MG63 (cell line): Measurements from ENCODE around the gene AKR7A2. TPM values are rescaled to one million over a fixed set of nuclear protein-coding genes. Genes with fewer than 3 reads are reported as not detected.
"Not testable (repeated sequence)": the region's sequence is repeated elsewhere in the genome, so short reads cannot be mapped to it uniquely, and the experiment has no call there.

Experiments
- DNase-seq: peaks from one replicate; pipeline ENCODE4 v3.0.0-alpha.2; 2020
- H3K27me3 ChIP-seq: fragments of 250-450 bp; sonication (Bioruptor Pico); 2 replicates; pipeline ENCODE4 v1.5.1; 2020; ENCODE audit warnings: mild to moderate bottlenecking, moderate library complexity
- H3K36me3 ChIP-seq: fragments of 250-450 bp; sonication (Bioruptor Pico); 2 replicates; pipeline ENCODE4 v1.5.1; 2020; ENCODE audit warnings: mild to moderate bottlenecking, moderate library complexity
- H3K4me3 ChIP-seq: fragments of 250-450 bp; sonication (Bioruptor Pico); 2 replicates; pipeline ENCODE4 v1.5.1; 2020; ENCODE audit warnings: mild to moderate bottlenecking, moderate library complexity
- H3K9me3 ChIP-seq: fragments of 250-450 bp; sonication (Bioruptor Pico); 2 replicates; pipeline ENCODE4 v1.5.1; 2020; ENCODE audit warnings: mild to moderate bottlenecking, moderate library complexity
- total RNA-seq: library from RNA; depleted of rRNA; stranded (reverse); fragments of >200 nt; shearing (Covaris generic); gene quantifications from 2 replicates; pipeline ENCODE4 v1.2.3, GENCODE V29; 2014; ENCODE audit warnings: low replicate concordance

Gene AKR7A2
- total RNA-seq, 1 experiment from 2014 or later: 83.3 TPM

DNA sequence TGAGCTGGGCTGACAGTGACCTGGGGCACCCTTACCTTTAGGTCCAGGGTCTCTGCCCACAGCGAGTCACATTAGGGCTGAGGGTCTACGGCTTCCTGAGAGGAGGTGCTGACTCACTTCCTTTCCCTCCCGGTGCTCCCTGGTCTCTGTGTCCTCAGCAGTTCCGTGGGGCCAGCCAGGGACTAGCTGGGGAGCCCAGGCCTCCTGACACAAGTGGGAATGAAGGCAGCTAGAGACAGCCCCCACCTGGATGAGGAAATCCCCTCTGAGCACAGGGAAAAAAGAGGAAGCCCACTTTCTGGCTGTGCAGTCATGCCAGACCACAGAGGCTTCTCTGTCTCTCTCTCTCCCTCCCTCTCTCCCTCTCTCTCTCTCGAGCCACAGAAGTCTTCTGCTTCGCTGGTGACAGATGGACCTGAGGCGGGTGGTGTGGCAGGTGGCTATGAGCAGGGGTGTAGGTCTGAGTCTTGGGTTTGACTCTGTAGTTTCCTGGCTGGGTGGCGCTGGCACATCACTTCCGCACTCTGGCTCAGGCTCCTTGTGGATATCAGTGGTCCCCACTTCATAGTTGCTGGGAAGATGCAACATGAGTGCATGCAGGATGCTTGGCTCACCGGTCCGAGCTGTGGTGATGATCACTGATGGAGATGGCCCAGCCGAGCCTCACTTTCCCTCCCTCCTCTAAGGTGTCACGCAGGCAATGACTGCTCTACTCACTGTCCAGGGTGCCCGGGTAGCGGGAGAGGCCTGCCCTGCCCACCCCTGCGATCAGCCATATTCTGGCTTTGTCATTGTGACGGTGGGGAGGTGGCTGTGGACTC lies 3.6 kb upstream of the AKR7A2 start:
- peaks cover 10% of the 10 kb centered on the region for H3K36me3 ChIP-seq
- DNase-seq: no peak
- no peaks in the 10 kb centered on the region for H3K27me3 ChIP-seq
- no peak overlapping the region for H3K4me3 ChIP-seq
- H3K9me3 ChIP-seq: no peaks in the 10 kb centered on the region

DNA sequence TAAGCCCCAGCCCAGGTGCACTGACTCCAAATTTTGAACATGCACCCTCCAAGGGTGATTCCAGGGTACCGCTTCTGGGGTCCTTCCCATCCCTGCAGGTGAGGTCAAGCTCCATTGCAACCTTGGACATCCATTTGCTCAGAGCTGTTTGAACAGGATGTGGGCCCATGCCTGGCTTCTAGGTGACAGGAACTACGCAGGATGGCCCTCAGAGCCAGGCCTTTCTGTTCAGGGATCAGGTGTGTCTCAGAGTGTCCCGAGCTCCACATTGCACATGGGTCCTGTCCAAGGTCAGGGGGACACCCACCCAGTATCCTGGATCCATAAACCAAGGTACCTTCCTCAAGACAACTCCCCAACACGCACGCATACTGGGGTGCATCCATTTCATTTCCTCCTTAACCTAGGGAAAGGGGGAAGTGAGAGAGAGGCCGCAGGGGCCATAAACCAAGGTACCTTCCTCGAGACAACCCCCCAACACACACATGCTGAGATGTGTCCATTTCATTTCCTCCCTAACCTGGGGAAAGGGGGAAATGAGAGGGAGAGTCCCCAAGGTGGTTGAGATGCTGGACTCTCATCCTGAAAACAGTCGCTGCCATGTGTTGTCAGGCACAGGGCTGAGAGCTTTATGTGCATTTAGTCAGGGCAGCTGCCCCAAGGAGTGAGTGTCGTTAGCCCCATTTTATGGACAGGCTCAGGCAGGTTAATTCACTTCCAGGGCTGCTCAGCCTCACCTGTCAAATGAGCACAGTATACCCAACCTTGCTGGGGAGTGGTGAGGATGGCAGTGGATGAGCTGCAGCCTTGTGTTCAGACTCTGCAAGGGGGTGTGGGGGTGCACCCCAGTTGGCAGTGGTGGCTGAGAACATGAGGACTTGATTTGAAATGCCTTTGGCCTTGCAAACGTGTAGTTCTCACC lies 2.3 kb upstream of the AKR7A2 start:
- H3K36me3 ChIP-seq: peaks cover 13% of the 10 kb centered on the region
- no peaks in the 10 kb centered on the region for H3K9me3 ChIP-seq
- no peak overlapping the region for H3K4me3 ChIP-seq
- H3K27me3 ChIP-seq: no peaks in the 10 kb centered on the region
- no peak for DNase-seq

DNA sequence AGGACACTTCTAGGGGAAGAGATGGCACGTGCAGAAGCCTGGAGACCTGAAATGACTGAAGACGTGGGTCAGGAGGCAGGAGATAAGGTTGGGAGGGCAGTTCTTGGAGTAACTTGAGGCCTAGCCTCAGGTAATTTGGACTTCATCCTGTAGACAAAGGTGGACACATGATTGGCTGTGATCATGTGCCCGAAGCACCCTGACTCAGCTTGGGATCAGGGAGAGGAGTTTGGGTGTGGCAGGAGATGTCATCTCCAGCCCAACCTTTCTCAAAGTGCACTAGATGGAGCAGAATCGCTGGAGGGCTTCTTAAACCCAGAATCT lies 1.7 kb upstream of the AKR7A2 start:
- Histone ChIP-seq H3K4me3 (no peak overlapping the region), H3K36me3 (peaks cover 16% of the 10 kb centered on the region), H3K27me3 (no peaks in the 10 kb centered on the region), H3K9me3 (no peaks in the 10 kb centered on the region)
- DNase-seq: no peak

DNA sequence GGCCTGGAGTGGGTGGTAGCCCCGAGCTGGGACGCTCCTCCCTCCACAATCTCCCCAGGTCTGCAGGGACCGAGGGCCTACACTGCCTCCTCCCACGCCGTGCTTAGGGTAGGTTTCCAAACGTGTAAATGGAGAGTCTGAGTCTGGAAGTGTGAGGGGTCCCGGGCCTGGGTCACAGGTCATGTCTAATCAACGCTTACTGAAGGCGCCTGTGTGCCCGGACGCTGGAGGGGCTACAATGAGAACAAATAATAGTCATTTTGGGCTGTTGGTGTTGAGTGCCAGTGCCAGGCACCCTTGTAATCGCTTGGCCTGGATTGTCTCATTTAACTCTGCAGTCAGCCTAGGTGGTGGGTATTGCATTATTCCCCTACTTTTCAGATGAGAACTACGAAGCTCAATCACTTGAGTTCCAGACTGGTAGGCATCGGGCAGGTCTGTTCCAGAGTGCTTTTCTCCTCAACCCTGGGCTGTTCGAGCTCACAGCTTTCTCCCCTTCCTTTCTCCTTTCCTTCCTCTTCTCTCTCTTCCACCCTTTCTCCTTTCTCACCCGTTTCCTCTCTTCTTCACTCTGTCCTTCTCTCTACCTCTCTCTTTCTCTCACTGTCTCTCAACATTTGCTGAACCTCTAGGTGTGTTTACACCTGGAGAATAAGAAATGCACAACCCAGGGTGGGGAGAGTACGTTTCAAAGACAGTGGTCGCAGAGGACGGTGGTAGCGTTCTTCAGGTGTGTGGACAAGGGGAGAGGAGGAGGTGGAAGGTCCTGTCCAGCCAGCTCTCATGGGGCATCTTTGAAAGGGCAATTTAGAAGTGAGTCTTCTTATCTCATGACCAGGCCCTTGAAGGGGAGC lies 1.1 kb upstream of the AKR7A2 start:
- Histone ChIP-seq H3K4me3 (peak overlapping the region; percentile 95), H3K27me3 (no peaks in the 10 kb centered on the region), H3K9me3 (no peaks in the 10 kb centered on the region), H3K36me3 (peaks cover 17% of the 10 kb centered on the region)
- no peak for DNase-seq

DNA sequence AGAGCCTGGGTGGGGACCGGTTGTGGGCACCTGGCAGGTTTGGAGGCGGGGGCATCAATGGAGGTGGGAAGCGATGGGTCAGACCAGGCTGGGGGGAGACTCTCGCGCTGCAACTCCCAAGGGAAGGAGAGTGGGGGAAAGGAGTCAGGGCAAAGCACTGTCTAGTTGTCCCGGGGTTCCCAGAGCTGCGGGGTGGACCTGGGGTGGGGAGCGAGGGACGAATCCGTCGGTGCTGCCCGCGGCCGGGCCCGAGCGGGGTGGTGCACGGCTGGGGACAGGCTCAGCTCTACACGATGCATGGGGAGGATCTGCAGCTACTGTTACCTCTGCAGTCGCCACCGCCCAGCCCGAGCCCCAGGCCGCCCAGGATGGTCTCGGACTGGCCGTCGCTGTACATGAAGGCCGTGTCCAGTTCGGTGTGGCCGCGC lies 427 bp downstream of the AKR7A2 start:
- Histone ChIP-seq H3K4me3 (peak overlapping the region; percentile 95), H3K36me3 (peaks cover 17% of the 10 kb centered on the region), H3K9me3 (no peaks in the 10 kb centered on the region), H3K27me3 (no peaks in the 10 kb centered on the region)
- DNase-seq: no peak

DNA sequence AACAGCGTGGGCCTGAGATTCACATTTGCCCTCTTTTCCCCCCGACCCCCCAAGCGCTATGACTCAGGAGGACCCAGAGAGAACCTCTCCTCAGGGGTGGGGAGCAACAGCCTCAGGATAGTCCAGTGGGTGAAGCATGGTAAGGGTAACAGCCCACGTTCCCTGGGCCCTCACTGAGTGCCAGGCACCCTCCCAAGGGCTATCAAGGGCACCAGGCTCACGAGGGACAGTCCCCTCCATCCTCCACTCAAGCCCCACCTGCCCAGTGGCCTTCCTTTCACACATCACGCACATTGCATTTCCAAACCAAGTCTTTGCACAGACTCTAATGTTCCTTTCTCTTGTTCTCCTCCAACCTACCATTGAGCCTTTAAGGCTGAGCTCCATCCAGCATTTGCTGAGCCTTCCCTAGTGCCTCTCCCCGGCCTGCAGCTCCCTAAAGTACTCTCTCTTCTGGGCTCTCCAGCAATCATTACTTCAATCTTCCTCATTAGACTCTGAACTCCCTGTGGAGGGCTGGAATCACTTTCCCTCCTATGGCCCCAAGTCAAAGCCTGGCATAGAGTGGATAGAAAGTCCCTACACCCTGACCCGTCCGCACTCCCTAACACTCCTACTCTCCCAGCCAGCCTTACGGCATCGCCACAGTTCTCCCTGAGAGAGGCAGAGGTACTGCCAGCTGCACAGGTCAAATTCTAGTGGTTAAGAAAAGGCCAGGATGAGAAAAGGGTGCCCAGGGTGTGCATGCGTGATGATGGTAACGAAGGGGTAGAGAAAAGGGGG lies 1.0 kb downstream of the AKR7A2 start:
- Histone ChIP-seq H3K27me3 (no peaks in the 10 kb centered on the region), H3K36me3 (peaks cover 18% of the 10 kb centered on the region), H3K4me3 (peak overlapping the region; percentile 95), H3K9me3 (no peaks in the 10 kb centered on the region)
- DNase-seq: no peak

DNA sequence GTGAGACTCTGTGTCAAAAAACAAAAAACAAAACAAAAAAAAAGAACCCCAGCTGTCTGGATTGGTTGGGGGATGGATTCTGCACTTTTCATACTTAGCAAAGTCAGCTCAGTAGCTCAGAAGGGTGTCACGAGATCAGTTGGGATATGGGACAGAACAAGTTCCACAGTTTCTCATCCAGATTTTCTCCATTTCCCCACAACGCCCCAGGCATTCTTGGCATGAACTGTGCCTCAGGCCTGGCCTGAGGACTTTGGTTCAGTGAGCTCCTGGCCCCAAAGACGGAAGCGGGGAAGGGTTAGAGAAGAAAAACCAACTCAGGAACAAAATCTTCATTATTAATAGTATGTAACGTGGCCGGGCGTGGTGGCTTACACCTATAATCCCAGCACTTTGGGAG lies 1.9 kb downstream of the AKR7A2 start:
- Histone ChIP-seq H3K9me3 (no peaks in the 10 kb centered on the region), H3K4me3 (no peak overlapping the region), H3K36me3 (peaks cover 26% of the 10 kb centered on the region), H3K27me3 (no peaks in the 10 kb centered on the region)
- DNase-seq: no peak

DNA sequence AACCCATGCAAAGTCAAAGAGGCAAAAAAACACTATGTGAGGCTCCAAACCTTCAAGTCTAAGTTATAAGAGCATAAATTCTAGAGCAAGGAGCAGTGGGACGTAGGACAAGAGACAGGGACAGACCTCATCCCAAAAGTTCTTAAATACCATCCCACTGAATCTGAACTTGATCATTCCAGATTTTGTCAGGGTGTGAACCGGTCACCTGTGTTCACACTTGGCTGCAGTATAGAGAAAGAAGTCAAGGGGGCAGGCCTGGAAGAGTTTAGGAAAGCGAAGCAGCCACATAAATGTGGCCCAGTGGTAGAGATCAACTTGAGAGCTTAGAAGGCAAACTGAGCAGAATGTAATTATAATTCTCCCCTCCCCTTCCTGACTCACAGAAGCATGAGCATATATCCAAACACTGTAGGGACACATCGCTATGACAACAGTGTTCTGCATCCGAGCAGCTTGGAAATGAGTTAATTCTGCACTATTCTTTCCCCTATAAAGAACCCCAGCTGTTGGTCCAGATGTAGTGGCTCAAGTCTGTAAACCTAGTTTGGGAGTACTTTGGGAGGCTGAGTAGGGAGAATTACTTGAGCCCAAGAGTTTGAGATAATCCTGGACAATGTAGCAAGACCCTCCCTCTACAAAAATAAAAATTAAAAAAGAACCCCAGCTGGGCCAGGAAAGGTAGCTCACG lies 2.7 kb downstream of the AKR7A2 start:
- peaks cover 26% of the 10 kb centered on the region for H3K36me3 ChIP-seq
- no peak overlapping the region for H3K4me3 ChIP-seq
- H3K27me3 ChIP-seq: no peaks in the 10 kb centered on the region
- DNase-seq: no peak
- no peaks in the 10 kb centered on the region for H3K9me3 ChIP-seq

DNA sequence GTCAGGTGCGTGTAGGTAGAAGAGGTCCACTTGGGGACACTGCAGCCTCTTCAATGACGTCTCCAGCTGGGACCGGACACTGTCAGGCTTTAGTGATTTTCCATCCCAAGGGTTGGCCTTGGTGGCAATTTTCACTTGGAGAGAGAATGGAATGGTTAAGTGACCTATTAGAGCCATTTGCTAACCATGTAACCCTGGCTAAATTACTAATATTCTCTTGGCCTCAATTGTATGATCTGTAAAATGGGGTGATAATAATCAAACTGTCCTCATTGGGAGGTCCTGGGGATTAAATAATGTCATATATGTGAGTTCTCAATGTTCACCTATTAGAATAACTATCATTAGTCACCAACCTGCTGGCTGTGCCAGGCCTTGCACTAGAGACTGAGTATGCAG lies 3.4 kb downstream of the AKR7A2 start:
- Histone ChIP-seq H3K4me3 (no peak overlapping the region), H3K36me3 (peaks cover 29% of the 10 kb centered on the region), H3K27me3 (no peaks in the 10 kb centered on the region), H3K9me3 (no peaks in the 10 kb centered on the region)
- no peak for DNase-seq

DNA sequence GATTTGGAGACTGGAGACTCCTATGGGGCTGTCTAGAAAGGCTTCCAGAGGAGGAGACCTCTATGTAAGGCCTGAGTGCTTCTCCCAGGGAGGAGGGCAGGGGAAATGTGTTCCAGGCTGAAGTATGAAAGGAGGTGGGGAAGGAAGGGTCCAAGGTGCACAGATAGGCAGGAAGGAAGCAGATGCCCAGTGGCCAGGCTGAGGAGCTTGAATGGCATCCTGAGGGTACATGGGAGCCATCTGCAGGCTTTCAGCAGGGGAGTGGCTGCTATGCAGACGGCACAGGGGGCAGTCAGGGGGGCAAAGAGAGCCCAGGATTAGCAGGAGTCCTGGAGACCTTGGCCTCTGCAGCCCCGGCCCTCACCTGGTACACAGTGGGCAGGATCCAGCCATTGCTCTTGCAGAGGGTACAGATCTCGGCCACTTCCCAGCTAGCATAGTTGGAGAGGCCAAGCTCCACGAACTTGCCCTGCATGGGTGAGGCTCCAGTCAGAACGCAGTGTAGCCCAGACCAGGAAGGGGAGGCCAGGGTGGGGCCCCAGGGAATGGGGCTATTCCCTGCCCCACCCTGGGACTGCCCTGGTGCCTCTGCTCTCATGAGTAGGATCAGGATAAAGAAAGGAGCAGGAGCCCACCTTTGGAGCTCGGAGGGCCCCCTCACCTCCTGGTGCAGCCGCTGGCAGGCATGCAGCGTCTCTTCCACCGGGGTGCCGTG lies 4.0 kb downstream of the AKR7A2 start:
- Histone ChIP-seq H3K27me3 (no peaks in the 10 kb centered on the region), H3K36me3 (peaks cover 33% of the 10 kb centered on the region), H3K4me3 (no peak overlapping the region), H3K9me3 (no peaks in the 10 kb centered on the region)
- DNase-seq: no peak

DNA sequence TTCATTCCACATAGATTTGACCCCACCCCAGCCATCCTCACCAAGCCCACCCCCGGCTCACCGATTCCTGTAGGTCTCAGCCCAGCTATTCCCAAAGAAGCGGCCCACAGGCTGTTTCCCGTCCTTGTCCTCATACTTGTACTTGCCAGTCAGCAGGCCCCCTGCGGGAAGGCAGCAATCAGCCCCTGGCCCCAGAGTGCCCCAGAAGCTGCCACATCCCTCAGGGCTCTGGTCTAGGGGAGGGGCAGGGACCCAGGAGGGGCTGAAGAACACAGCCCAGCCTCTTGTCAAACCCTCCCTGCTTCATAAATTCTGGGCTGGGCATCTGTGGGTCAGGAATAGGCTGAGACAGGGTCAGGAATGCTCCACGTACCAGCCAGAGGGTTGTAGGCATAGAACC lies 5.0 kb downstream of the AKR7A2 start:
- H3K27me3 ChIP-seq: no peaks in the 10 kb centered on the region
- no peak for DNase-seq
- H3K36me3 ChIP-seq: peaks cover 35% of the 10 kb centered on the region
- no peak overlapping the region for H3K4me3 ChIP-seq
- H3K9me3 ChIP-seq: no peaks in the 10 kb centered on the region

DNA sequence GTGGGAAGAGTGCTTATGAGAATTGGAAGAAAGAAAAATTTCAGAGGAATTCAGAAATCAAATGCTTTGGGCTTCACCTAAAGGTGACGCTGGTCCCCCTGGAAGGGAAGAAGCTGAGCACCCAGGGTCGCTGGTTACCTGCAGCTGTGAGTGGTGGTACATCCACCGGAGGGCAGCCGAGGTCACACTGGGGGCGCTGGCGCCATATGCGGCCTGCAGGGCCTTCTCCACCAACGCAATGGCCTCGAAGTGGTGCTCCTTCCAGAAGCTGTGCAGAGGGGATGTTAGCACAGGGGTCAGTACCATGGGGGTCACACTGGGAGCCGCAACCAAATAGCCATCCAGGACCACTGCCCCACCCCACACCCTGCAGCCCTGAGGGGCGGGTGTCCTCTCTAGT lies 6.1 kb downstream of the AKR7A2 start:
- Histone ChIP-seq H3K4me3 (no peak overlapping the region), H3K9me3 (no peaks in the 10 kb centered on the region), H3K36me3 (peaks cover 35% of the 10 kb centered on the region), H3K27me3 (no peaks in the 10 kb centered on the region)
- no peak for DNase-seq

DNA sequence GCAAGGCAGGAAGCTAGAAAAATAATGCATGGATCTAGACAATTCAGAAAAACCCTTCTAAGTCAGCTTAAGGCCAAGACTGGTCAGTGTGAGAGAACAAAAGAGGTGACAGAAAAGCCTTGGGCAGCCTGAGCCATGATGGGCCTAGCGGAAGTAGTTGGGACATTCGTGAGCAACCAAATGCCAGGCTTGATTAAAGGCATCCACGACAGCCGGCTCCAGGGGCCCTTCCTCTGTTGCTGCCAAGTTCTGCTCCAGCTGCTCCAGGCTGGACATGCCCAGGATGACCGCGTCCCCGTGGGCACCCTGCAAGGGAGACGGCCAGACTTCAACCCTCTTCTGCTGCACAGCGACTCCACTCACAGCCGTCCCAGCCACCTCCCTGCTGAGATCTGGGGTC lies 7.9 kb downstream of the AKR7A2 start:
- not testable (repeated sequence) for H3K27me3 ChIP-seq, H3K9me3 ChIP-seq, DNase-seq, H3K4me3 ChIP-seq
- H3K36me3 ChIP-seq: peaks cover 32% of the 10 kb centered on the region

DNA sequence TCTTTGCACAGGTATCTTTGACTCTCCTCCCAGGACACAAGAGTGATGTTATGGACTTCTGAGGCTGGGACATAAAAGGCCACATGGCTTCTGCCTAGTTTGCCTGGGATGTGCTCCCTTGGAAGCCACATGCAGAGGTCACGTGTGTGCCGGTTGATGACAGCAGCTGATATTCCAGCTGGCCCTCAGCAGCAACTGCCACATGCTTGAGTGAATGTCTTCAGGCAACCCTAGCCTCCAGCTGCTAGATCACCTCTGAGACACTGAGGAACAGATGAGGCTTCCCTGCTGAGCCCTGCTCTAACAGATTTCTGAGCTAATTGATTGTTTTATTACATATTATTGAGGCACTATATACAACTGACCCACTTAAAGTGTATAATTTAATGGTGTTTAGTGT lies 11.7 kb downstream of the AKR7A2 start:
- DNase-seq: no peak
- H3K4me3 ChIP-seq: no peak overlapping the region
- no peaks in the 10 kb centered on the region; the same call in 1 of the 2 replicates for H3K9me3 ChIP-seq
- no peaks in the 10 kb centered on the region for H3K27me3 ChIP-seq
- H3K36me3 ChIP-seq: peaks cover 12% of the 10 kb centered on the region

DNA sequence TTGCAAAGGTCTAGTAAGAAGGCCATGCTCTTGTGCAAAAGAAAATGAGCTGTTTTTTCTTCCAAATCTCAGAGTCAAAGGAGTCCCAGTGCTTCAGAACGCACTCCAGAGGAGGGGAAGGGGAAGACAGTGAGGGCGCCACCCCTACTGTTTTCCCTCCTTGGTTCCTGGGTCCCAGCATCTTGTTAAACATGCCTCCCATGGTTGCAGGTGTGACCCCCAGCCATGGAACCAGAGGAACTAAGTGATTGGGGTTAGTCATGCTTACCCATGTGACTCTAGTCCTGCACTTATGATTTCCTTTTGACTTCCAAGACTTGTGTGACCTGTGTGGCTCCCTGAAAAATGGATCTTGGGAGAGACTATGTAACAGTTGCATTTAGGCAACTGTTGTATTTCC lies 17.3 kb downstream of the AKR7A2 start:
- H3K27me3 ChIP-seq: no peaks in the 10 kb centered on the region
- no peak for DNase-seq
- no peaks in the 10 kb centered on the region; the same call in 1 of the 2 replicates for H3K9me3 ChIP-seq

More for the DNA sequence above, 17.3 kb downstream of the AKR7A2 start:
- H3K36me3 ChIP-seq: no peaks in the 10 kb centered on the region
- H3K4me3 ChIP-seq: no peak overlapping the region
